ENCODE results near the gene GALNT13.

The GALNT13 gene

DNA sequence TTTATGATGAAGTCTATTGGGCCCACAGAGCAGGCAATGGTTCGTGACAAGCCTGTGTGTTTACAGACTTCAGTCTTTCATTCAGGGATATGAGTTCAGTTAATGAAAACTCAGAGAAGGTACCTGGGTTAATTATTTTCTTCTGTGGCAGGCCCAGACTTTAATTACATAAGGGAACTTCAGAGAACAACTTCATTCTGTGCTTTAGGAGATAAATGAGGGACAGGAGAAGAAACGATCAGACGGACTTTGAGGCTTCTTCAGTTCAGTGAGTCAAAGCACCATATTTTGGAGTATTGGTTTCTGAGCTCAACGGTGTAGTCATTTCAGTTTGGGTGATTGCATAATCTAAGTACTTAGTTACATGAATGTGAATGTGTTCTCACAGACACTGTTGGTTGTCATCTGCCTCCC lies 623.7 kb downstream of the GALNT13 start:
- DNase-seq (ENCODE audit: low spot score), result no peak
- TF ChIP-seq, protein P1, sequence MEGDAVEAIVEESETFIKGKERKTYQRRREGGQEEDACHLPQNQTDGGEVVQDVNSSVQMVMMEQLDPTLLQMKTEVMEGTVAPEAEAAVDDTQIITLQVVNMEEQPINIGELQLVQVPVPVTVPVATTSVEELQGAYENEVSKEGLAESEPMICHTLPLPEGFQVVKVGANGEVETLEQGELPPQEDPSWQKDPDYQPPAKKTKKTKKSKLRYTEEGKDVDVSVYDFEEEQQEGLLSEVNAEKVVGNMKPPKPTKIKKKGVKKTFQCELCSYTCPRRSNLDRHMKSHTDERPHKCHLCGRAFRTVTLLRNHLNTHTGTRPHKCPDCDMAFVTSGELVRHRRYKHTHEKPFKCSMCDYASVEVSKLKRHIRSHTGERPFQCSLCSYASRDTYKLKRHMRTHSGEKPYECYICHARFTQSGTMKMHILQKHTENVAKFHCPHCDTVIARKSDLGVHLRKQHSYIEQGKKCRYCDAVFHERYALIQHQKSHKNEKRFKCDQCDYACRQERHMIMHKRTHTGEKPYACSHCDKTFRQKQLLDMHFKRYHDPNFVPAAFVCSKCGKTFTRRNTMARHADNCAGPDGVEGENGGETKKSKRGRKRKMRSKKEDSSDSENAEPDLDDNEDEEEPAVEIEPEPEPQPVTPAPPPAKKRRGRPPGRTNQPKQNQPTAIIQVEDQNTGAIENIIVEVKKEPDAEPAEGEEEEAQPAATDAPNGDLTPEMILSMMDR (IDR thresholded peaks at IDR 0.05; ENCODE audit: extremely low read depth, missing control alignments), result no peak

DNA sequence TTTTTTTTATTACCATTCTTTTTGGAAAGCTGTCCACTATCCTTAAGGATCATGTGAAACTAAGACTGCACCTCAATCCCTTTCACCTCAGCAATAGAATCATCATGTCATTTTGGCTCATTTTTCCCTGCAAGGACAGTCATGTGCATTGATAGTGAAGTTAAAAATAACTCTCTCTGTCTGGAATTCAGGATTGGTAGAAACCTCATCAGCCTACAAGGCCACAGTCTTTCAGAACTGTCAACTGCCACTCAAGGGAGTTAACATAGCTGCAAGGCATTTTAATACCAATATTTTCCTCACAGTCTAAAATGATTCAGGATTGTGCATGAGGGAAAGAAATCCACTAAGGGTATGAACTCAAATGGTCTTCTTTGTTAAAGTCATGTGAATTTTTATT lies 625.3 kb downstream of the GALNT13 start:
- DNase-seq (ENCODE audit: low spot score), result no peak
- TF ChIP-seq, protein P1 (IDR thresholded peaks at IDR 0.05; ENCODE audit: extremely low read depth, missing control alignments), result no peak
